GM12878 (cell line): ENCODE measurements around the gene ATP6V1G1.

Experiments used
- BACH1 ChIP-seq: fragments of 450-650 bp; IDR thresholded peaks from 2 replicates; pipeline ENCODE4 v1.6.1; 2017; ENCODE audit warnings: mild to moderate bottlenecking, borderline replicate concordance
- EED ChIP-seq: sonication (generic); IDR thresholded peaks from 2 replicates; pipeline ENCODE4 v1.6.1; 2016; ENCODE audit warnings: antibody characterized with exemption, low read depth
- EP300 ChIP-seq, 2 experiments: fragments of 150-350 bp in 1 of 2; IDR thresholded peaks; 2 replicates each; pipeline ENCODE4 v1.6.1; 2011 to 2012; ENCODE audit warnings: low read depth in 2 of 2, low read length in 2 of 2, borderline replicate concordance in 1 of 2, improper control_type of control experiment in 1 of 2, inconsistent platforms in 1 of 2; ENCODE audit not compliant: control insufficient read depth in 1 of 2
- IRF5 ChIP-seq: fragments of 450-650 bp; IDR thresholded peaks from 2 replicates; pipeline ENCODE4 v1.6.1; 2017; ENCODE audit warnings: borderline replicate concordance
- POLR2A ChIP-seq: IDR thresholded peaks from 2 replicates; pipeline ENCODE4 v1.6.1; 2011; ENCODE audit warnings: low read depth, mild to moderate bottlenecking, low read length
- YY1 ChIP-seq: IDR thresholded peaks from 2 replicates; pipeline ENCODE4 v1.6.1; 2011; ENCODE audit warnings: low read depth, mild to moderate bottlenecking, low read length
- TF ChIP-seq, protein P1 (sequence below), 3 experiments: IDR thresholded peaks in 2 of 3; conservative IDR thresholded peaks in 1 of 3; 2 replicates each; pipeline ENCODE4 v1.5.1; 2011; ENCODE audit warnings: low read depth in 3 of 3, low read length in 3 of 3, mild to moderate bottlenecking in 3 of 3, control low read depth in 2 of 3, moderate library complexity in 2 of 3, inconsistent platforms in 1 of 3, mixed read lengths in 1 of 3; ENCODE audit not compliant: control insufficient read depth in 2 of 3, insufficient read depth in 1 of 3; ENCODE audit errors: extremely low read depth in 1 of 3

DNA sequence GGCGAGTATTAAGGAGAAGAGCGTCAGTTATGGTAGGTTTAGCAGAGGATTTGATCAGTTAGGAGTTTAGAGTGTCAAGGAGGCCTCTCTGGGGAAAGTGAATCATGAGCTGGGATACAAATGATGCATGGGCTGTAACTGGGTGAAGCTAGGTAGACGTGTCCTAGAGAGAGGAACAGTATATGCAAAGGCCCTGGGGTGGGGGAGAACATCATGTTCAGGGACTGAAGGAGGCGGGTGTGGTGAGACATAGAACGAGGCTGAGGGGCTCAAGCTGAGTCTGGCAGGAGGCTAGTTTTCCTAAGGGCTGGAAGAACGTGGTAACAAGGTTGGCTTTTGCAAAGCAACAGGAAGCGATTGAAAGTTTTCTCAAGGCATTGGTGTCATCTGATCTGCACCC lies 34.0 kb downstream of the ATP6V1G1 start:
- no peak for TF ChIP-seq IRF5
- TF ChIP-seq YY1: no peak
- TF ChIP-seq BACH1: no peak
- TF ChIP-seq EP300 (IDR thresholded peaks at IDR 0.05; ENCODE audit: borderline replicate concordance in 1 of 2, control insufficient read depth in 1 of 2, low read depth in 2 of 2, low read length in 2 of 2): no peak
- TF ChIP-seq, protein P1, sequence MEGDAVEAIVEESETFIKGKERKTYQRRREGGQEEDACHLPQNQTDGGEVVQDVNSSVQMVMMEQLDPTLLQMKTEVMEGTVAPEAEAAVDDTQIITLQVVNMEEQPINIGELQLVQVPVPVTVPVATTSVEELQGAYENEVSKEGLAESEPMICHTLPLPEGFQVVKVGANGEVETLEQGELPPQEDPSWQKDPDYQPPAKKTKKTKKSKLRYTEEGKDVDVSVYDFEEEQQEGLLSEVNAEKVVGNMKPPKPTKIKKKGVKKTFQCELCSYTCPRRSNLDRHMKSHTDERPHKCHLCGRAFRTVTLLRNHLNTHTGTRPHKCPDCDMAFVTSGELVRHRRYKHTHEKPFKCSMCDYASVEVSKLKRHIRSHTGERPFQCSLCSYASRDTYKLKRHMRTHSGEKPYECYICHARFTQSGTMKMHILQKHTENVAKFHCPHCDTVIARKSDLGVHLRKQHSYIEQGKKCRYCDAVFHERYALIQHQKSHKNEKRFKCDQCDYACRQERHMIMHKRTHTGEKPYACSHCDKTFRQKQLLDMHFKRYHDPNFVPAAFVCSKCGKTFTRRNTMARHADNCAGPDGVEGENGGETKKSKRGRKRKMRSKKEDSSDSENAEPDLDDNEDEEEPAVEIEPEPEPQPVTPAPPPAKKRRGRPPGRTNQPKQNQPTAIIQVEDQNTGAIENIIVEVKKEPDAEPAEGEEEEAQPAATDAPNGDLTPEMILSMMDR (IDR thresholded peaks at IDR 0.05 in 2 of 3, conservative IDR thresholded peaks at IDR 0.05 in 1 of 3; ENCODE audit: control insufficient read depth in 2 of 3, extremely low read depth in 1 of 3, insufficient read depth in 1 of 3, low read depth in 3 of 3, low read length in 3 of 3): no peak
- no peak for TF ChIP-seq POLR2A
- no peak for TF ChIP-seq EED
